CD14-positive monocyte (primary cell): ENCODE measurements around the gene LMTK2. TPM values are rescaled to one million over a fixed set of nuclear protein-coding genes. Genes with fewer than 3 reads are reported as not detected.

Experiments used
- DNase-seq, 3 donors: peaks; one replicate each; pipeline ENCODE4 v3.0.0-alpha.2; 2011 to 2022
- H2AFZ ChIP-seq: 2 replicates; pipeline ENCODE4 v1.6.0; 2012; ENCODE audit warnings: mild to moderate bottlenecking, low read depth, low read length, inconsistent platforms; ENCODE audit not compliant: insufficient read depth, poor library complexity, severe bottlenecking
- H3K27ac ChIP-seq, 2 donors: 1 replicate in 1 of 2; 2 replicates in 1 of 2; pipeline ENCODE4 v1.5.1; 2012 to 2013; ENCODE audit warnings: low read length in 2 of 2, control low read depth in 1 of 2, inconsistent platforms in 1 of 2, low read depth in 1 of 2, mild to moderate bottlenecking in 1 of 2
- H3K27me3 ChIP-seq, 2 donors: one replicate each; pipeline versions ENCODE4 v1.6.0 to v1.6.1; 2011 to 2013; ENCODE audit warnings: low read length in 2 of 2; ENCODE audit not compliant: control insufficient read depth in 2 of 2, insufficient read depth in 2 of 2
- H3K36me3 ChIP-seq, 2 donors: replicated peaks in 1 of 2; 1 replicate in 1 of 2; 2 replicates in 1 of 2; pipeline versions ENCODE4 v1.5.1 to v1.6.1; 2012 to 2013; ENCODE audit warnings: low read length in 2 of 2, control low read depth in 1 of 2, inconsistent platforms in 1 of 2, mild to moderate bottlenecking in 1 of 2; ENCODE audit not compliant: insufficient read depth in 2 of 2, control insufficient read depth in 1 of 2
- H3K4me1 ChIP-seq, 2 donors: 1 replicate in 1 of 2; 2 replicates in 1 of 2; pipeline versions ENCODE4 v1.5.1 to v1.6.1; 2012 to 2013; ENCODE audit warnings: low read length in 2 of 2, control low read depth in 1 of 2, inconsistent platforms in 1 of 2, mild to moderate bottlenecking in 1 of 2, moderate library complexity in 1 of 2; ENCODE audit not compliant: insufficient read depth in 2 of 2, control insufficient read depth in 1 of 2
- H3K4me2 ChIP-seq: replicated peaks from 2 replicates; pipeline ENCODE3; 2012; ENCODE audit warnings: low read length, moderate library complexity, mild to moderate bottlenecking; ENCODE audit not compliant: poor library complexity, severe bottlenecking; ENCODE audit errors: extremely low read depth
- H3K4me3 ChIP-seq, 3 experiments: fragments of 200-600 bp in 1 of 3; sonication (generic) in 1 of 3; replicated peaks in 1 of 3; 1 replicate in 2 of 3; 2 replicates in 1 of 3; pipeline ENCODE4 v1.5.1; 2011 to 2013; ENCODE audit warnings: low read length in 3 of 3, mild to moderate bottlenecking in 3 of 3, control low read depth in 2 of 3, low read depth in 2 of 3, inconsistent platforms in 1 of 3, moderate library complexity in 1 of 3
- H3K79me2 ChIP-seq: 2 replicates; pipeline ENCODE4 v1.6.0; 2012; ENCODE audit warnings: mild to moderate bottlenecking, control low read depth, inconsistent platforms, low read length, moderate library complexity; ENCODE audit not compliant: insufficient read depth
- H3K9ac ChIP-seq: 2 replicates; pipeline ENCODE4 v1.6.0; 2017; ENCODE audit warnings: low read length, mild to moderate bottlenecking; ENCODE audit not compliant: insufficient read depth, poor library complexity, severe bottlenecking
- H3K9me3 ChIP-seq, 2 donors: replicated peaks in 1 of 2; 1 replicate in 1 of 2; 2 replicates in 1 of 2; pipeline versions ENCODE4 v1.5.1 to v1.6.1; 2012 to 2013; ENCODE audit warnings: low read length in 2 of 2, control low read depth in 1 of 2; ENCODE audit not compliant: control insufficient read depth in 1 of 2, insufficient read depth in 1 of 2
- H4K20me1 ChIP-seq: 2 replicates; pipeline ENCODE4 v1.6.0; 2012; ENCODE audit warnings: mild to moderate bottlenecking, low read length, control low read depth, moderate library complexity; ENCODE audit not compliant: insufficient read depth
- H3K27ac Mint-ChIP-seq, 7 donors: one replicate each; pipeline ENCODE4 v1.8.0; 2020; ENCODE audit warnings: mild to moderate bottlenecking in 7 of 7, mixed read lengths in 7 of 7, moderate library complexity in 6 of 7, inconsistent platforms in 2 of 7
- H3K27me3 Mint-ChIP-seq, 3 donors: one replicate each; pipeline ENCODE4 v1.8.0; 2021 to 2022; ENCODE audit warnings: low read depth in 3 of 3, mild to moderate bottlenecking in 3 of 3, mixed read lengths in 3 of 3, moderate library complexity in 3 of 3, inconsistent platforms in 1 of 3
- H3K36me3 Mint-ChIP-seq, 2 donors: one replicate each; pipeline ENCODE4 v1.8.0; 2020; ENCODE audit warnings: mixed read lengths in 2 of 2, inconsistent platforms in 1 of 2, mild to moderate bottlenecking in 1 of 2
- H3K4me1 Mint-ChIP-seq: one replicate; pipeline ENCODE4 v1.8.0; 2020; ENCODE audit warnings: mild to moderate bottlenecking, mixed read lengths
- H3K4me3 Mint-ChIP-seq, 2 donors: one replicate each; pipeline ENCODE4 v1.8.0; 2020; ENCODE audit warnings: mild to moderate bottlenecking in 2 of 2, mixed read lengths in 2 of 2, moderate library complexity in 1 of 2
- H3K9me3 Mint-ChIP-seq, 7 donors: one replicate each; pipeline ENCODE4 v1.8.0; 2020 to 2022; ENCODE audit warnings: mixed read lengths in 7 of 7, mild to moderate bottlenecking in 6 of 7, moderate library complexity in 6 of 7, inconsistent platforms in 2 of 7
- CTCF ChIP-seq: fragments of 200-600 bp; IDR thresholded peaks from one replicate; pipeline ENCODE4 v1.8.0; 2022; ENCODE audit warnings: antibody characterized with exemption, mild to moderate bottlenecking
- WGBS: methylation state at CpG from one replicate; pipeline ENCODE4 v1.1.5; 2013; ENCODE audit warnings: missing lambda C conversion rate; ENCODE audit not compliant: insufficient coverage; 5-methylcytosine and 5-hydroxymethylcytosine counted together
- intact Hi-C, 2 donors: fragments of 100-400 bp; cut with micrococcal nuclease; formaldehyde crosslinking; loops; one replicate each; pipeline versions ENCODE4 v1.15.0 to v1.15.1; 2023
- polyA plus RNA-seq, 3 donors: library from polyadenylated mRNA; depleted of rRNA in 1 of 3; unstranded in 2 of 3; stranded (reverse) in 1 of 3; fragments of 300-500 nt in 2 of 3; fragments of >200 nt in 1 of 3; fragmentation: Illumina TruSeq in 2 of 3; gene quantifications; 1 replicate in 2 of 3; 2 replicates in 1 of 3; pipeline ENCODE4 v1.2.3, GENCODE V29; 2012 to 2021

The LMTK2 gene
- polyA plus RNA-seq, 3 donors, result 1.7 to 9.2 (median 1.8) TPM

DNA sequence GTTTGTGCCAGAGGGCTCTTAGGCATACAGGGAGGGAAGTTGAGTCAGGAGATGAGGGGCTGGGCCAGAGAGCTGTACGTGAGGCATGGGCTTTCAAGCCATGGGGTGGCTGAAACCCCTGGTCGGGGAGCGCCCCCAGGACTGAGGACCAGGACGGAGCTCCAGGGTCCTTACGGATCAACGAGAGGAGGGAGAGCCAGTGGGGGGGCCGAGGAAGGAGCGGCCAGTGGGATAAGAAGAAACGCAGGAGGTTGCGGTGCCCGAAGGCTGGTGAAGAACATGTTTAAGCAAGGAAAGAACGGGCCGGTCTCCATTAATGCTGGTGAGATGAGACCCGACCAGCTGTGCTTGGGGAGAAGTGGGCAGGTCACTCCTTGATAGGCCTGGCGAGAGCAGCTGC lies 61.0 kb downstream of the LMTK2 start:
- Mint-ChIP-seq H3K4me3 (peak overlapping the region; percentile 13 to 24), H3K4me1 (peaks cover 26% of the 10 kb centered on the region), H3K9me3 (peaks cover 0 to 3% (median 0%) of the 10 kb centered on the region in 7 donors), H3K36me3 (peaks cover 42 to 49% of the 10 kb centered on the region in 2 donors), H3K27ac (no peak overlapping the region), H3K27me3 (peaks cover 25 to 39% (median 30%) of the 10 kb centered on the region in 3 donors)
- Histone ChIP-seq H3K36me3 (peaks cover 4 to 19% of the 10 kb centered on the region in 2 donors), H3K27me3 (peaks cover 5 to 30% of the 10 kb centered on the region in 2 donors), H3K79me2 (no peaks in the 10 kb centered on the region), H3K27ac (no peak overlapping the region), H2AFZ (no peak overlapping the region), H3K4me1 (peaks cover 10 to 11% of the 10 kb centered on the region in 2 donors), H4K20me1 (peaks cover 92% of the 10 kb centered on the region), H3K4me3 (no peak overlapping the region), H3K4me2 (no peak overlapping the region), H3K9ac (no peak overlapping the region), H3K9me3 (no peaks in the 10 kb centered on the region)
- no peak for DNase-seq
- TF ChIP-seq CTCF, result no peak
- WGBS, result 100% methylated on average over 15 of the region's 15 CpGs
- intact Hi-C loops, result loop anchor here (1.0 to 5.0 kb wide), 4 partner anchors 60 to 146 kb away; partner anchors contain the start of gene LMTK2 (in 2 of the 2)

- Histone ChIP-seq H3K9ac (no peak overlapping the region), H3K4me3 (no peak overlapping the region), H4K20me1 (peaks cover 85% of the 10 kb centered on the region), H3K36me3 (peaks cover 4 to 25% of the 10 kb centered on the region in 2 donors), H3K4me1 (peaks cover 3 to 4% of the 10 kb centered on the region in 2 donors), H2AFZ (no peak overlapping the region), H3K27me3 (peaks cover 5 to 28% of the 10 kb centered on the region in 2 donors), H3K79me2 (no peaks in the 10 kb centered on the region), H3K27ac (no peak overlapping the region), H3K9me3 (no peaks in the 10 kb centered on the region), H3K4me2 (no peak overlapping the region)
- Mint-ChIP-seq H3K4me1 (peaks cover 19% of the 10 kb centered on the region), H3K27ac (no peak overlapping the region), H3K4me3 (peak overlapping the region in 1 of 2 donors; percentile 72), H3K36me3 (peaks cover 49 to 54% of the 10 kb centered on the region in 2 donors), H3K27me3 (peaks cover 23 to 38% (median 25%) of the 10 kb centered on the region in 3 donors), H3K9me3 (peaks cover 0 to 3% (median 0%) of the 10 kb centered on the region in 7 donors)
- peak; percentile 83 for TF ChIP-seq CTCF
- DNase-seq, result peak; percentile 43 to 71 (median 44)
- 56% methylated on average over 4 of the region's 17 CpGs for WGBS
- intact Hi-C loops, result loop anchor here (1.0 to 5.0 kb wide), 3 partner anchors 61 to 147 kb away; partner anchors contain the start of gene LMTK2 (in 1 of the 2)
These were observed 61.7 kb downstream of the LMTK2 start for GRCh38 chr7:98168181-98168903.
